ENCODE results near the gene CCDC14.

CCDC14 gene

DNA sequence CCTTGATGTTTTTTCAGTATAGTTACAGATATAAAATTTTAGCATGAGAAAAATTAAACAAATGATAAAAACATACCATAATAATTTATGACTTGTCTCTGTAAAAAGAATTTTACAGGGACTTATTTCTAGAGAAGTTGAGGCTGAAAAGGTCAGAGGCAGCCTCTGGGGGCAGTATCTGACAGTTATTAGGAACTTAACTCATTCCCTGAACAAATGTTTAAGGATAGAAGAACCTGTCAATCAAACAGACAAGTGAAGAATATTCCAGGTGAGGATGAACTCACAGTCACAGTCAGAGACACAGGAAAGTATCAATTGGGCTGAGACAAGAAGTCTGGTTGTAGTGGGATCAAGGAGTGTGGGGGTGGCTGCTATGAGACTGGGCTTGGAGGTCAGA, 84.2 kb downstream of the CCDC14 start:
- no peak for DNase-seq

DNA sequence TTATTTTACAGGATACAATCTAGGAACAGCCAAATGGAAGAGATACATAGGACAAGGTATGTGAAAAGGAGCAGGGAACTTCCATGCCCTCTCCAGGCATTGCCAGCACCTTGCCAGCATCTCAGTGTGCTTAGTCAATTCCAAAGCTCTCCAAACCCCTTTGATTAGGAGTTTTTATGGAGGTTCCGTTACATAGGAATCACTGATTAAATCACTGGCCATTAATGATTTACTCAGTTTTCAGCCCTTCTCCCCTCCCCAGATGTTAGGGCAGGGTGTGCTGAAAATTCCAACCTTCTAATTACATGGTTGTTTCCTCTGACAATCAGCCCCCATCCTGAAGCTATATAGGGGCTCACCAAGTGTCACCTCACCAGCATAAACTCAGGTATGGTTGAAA, 88.4 kb downstream of the CCDC14 start:
- DNase-seq, result no peak
- in situ Hi-C loops (cut with HindIII; ENCODE audit: low pct_ligation_motif_present, low pct_unique_long_range_greater_than_20kb, low sequenced_read_pairs), result no loop called here

More for the DNA sequence above, 84.2 kb downstream of the CCDC14 start:
- in situ Hi-C loops (cut with HindIII; ENCODE audit: low pct_ligation_motif_present, low pct_unique_long_range_greater_than_20kb, low sequenced_read_pairs), result no loop called here

DNA sequence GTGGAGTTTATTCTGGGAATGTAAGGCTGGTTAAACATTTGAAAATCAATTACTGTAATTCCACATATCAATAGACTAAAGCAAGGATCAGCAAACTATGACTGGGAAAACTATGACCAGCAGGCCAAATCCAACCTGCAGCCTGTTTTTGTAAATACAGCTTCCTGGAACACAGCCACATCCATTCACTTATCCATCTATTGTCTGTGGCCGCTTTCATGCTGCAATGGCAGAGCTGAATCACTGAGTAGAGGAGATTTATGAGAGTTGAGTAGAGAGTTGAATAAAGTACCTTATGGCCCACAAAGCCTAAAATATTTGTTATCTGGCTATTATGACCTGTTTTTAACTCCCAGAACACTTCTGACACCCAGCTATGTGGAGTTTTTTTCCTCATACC, 89.1 kb downstream of the CCDC14 start:
- in situ Hi-C loops (cut with HindIII; ENCODE audit: low pct_ligation_motif_present, low pct_unique_long_range_greater_than_20kb, low sequenced_read_pairs), result no loop called here
- DNase-seq, result no peak

DNA sequence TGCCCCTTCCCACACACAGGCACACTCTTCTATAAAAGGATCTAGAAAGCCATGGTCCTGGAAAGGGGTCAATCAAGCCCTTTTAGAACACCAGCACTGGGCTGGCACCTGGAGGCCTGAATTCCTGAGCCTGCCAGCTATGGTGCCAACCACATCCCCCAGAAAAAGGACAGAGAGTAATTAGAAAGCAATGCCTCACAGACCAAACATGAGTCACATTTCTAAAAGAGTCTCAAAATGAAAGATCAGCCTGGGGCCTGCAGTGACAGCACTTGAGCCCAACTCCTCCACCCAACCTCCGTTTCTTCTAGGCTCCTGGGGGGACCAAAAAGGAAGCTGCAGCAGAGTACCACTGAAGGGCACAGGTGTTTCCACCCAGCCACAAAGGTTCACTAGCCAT, 91.0 kb downstream of the CCDC14 start:
- in situ Hi-C loops (cut with HindIII; ENCODE audit: low pct_ligation_motif_present, low pct_unique_long_range_greater_than_20kb, low sequenced_read_pairs), result no loop called here
- peak; percentile 38 for DNase-seq

DNA sequence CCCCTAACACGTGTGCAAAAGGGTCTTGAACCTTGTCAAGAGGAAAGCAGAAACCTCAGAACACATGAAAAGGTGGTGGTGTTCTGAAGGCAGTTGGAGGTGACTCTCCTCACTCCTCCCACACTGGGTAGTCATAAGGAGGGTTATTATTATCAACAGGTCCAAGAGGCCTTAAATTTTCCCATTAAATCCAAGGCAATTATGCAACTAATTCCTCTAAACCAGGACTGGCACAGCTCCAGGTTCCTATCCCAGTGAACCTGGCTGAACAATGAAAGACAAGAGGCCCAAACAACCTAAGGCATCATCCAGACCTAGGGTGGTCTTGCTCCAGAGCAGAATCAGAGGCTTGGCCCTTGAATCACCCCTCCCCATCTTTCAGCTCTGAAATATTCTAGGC, 91.9 kb downstream of the CCDC14 start:
- in situ Hi-C loops (cut with HindIII; ENCODE audit: low pct_ligation_motif_present, low pct_unique_long_range_greater_than_20kb, low sequenced_read_pairs), result no loop called here

DNA sequence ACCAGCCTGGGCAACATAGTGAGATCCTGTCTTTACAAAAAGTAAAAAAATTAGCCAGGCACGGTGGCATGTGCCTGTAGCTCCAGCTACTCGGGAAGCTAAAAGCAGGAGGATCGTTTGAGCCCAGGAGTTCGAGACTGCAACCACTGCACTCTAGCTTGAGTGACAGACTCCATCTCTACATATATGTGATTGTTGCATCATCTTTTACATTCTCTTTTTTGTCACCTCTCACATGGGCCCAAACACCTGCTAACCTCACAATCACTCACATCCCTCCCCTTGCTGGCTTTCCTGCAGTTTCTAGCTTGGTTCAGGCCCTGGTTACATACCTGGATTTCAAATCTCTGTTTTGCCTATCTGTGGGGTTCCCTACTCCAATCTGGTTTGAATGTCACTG, 96.3 kb downstream of the CCDC14 start:
- no peak for DNase-seq
- in situ Hi-C loops (cut with HindIII; ENCODE audit: low pct_ligation_motif_present, low pct_unique_long_range_greater_than_20kb, low sequenced_read_pairs), result no loop called here

More for the DNA sequence above, 91.9 kb downstream of the CCDC14 start:
- no peak for DNase-seq
